ENCODE measurements around the gene REV1.
"Not testable (repeated sequence)": the region's sequence is repeated elsewhere in the genome, so short reads cannot be mapped to it uniquely, and the experiment has no call there.

The REV1 gene

GRCh38 chr2:99399795-99400194 is 90.0 kb downstream of the REV1 start:
- DNase-seq: no peak

GRCh38 chr2:99399063-99399462 is 90.8 kb downstream of the REV1 start:
- no peak for DNase-seq

GRCh38 chr2:99398303-99398702 is 91.5 kb downstream of the REV1 start:
- no peak for DNase-seq

- no peak for DNase-seq
Measured at GRCh38 chr2:99397266-99397920, 92.4 kb downstream of the REV1 start.

GRCh38 chr2:99395589-99396130 is 94.2 kb downstream of the REV1 start:
- no peak for DNase-seq

GRCh38 chr2:99389946-99390345 is 99.9 kb downstream of the REV1 start:
- DNase-seq: no peak

- DNase-seq: no peak
Measured at GRCh38 chr2:99389371-99389770, 100.4 kb downstream of the REV1 start.

- no peak for DNase-seq
Measured at GRCh38 chr2:99388892-99389291, 100.9 kb downstream of the REV1 start.

- no peak for DNase-seq
Measured at GRCh38 chr2:99386011-99386410, 103.8 kb downstream of the REV1 start.

GRCh38 chr2:99382143-99382542 is 107.7 kb downstream of the REV1 start:
- DNase-seq: no peak

GRCh38 chr2:99380376-99381010 is 109.3 kb downstream of the REV1 start:
- DNase-seq: no peak

- DNase-seq: no peak
Measured at GRCh38 chr2:99377879-99378278, 111.9 kb downstream of the REV1 start.

GRCh38 chr2:99376254-99376864 is 113.5 kb downstream of the REV1 start:
- no peak for DNase-seq

- no peak for DNase-seq
Measured at GRCh38 chr2:99374747-99375146, 115.1 kb downstream of the REV1 start.

GRCh38 chr2:99373144-99373543 is 116.7 kb downstream of the REV1 start:
- DNase-seq: no peak

GRCh38 chr2:99368854-99369253 is 121.0 kb downstream of the REV1 start:
- not testable (repeated sequence) for DNase-seq

GRCh38 chr2:99365661-99366060 is 124.2 kb downstream of the REV1 start:
- DNase-seq: no peak

GRCh38 chr2:99356853-99357252 is 133.0 kb downstream of the REV1 start:
- no peak for DNase-seq

- not testable (repeated sequence) for DNase-seq
Measured at GRCh38 chr2:99354825-99355224, 135.0 kb downstream of the REV1 start.

GRCh38 chr2:99354070-99354469 is 135.7 kb downstream of the REV1 start:
- DNase-seq: no peak
